HCT116 (cell line): ENCODE results near the gene STAT4. TPM values are rescaled to one million over a fixed set of nuclear protein-coding genes. Genes with fewer than 3 reads are reported as not detected.

ENCODE experiments used
- ATAC-seq: fragments of 200-7000 bp; cut with Tn5 transposase; 2 replicates; pipeline ENCODE4 v1.9.1; 2020; ENCODE audit warnings: mild to moderate bottlenecking, moderate library complexity
- BruUV-seq: library from RNA; stranded (reverse); fragments of 400-500 nt; replicated peaks from 2 replicates; lab custom pipeline; 2021; lab: Mats Ljungman, UMichigan
- CTCF ChIA-PET: fragments of 300-600 bp; sonication (Branson Sonifier 250); formaldehyde crosslinking; loops from one replicate; lab custom pipeline; 2021; ENCODE audit warnings: antibody characterized with exemption; lab: Charles Lee
- POLR2A ChIA-PET: fragments of 300-600, 350-600 bp; sonication (Branson Sonifier 250); formaldehyde crosslinking; loops from one replicate; lab custom pipeline; 2021; ENCODE audit warnings: antibody characterized with exemption; lab: Charles Lee
- RAD21 ChIA-PET, 2 experiments: fragments of 300-600 bp; sonication (Branson Sonifier 250); formaldehyde crosslinking; loops; one replicate each; lab custom pipeline; 2023; ENCODE audit warnings: low total read pairs in 2 of 2; ENCODE audit not compliant: uncharacterized antibody in 2 of 2, unreplicated experiment in 2 of 2, low non-redundant PET in 1 of 2; lab: Charles Lee
- DNase-seq: peaks from one replicate; pipeline ENCODE4 v3.0.0-alpha.2; 2010; ENCODE audit warnings: low read depth, low spot score
- H2AFZ ChIP-seq: fragments of 200-600 bp; shearing (Covaris generic), sonication (generic); 2 replicates; pipeline ENCODE4 v1.6.1; 2017; ENCODE audit warnings: low read depth, mixed run types, mixed read lengths, antibody characterized with exemption, low read length; ENCODE audit not compliant: poor library complexity, severe bottlenecking
- H3K27ac ChIP-seq: 2 replicates; pipeline ENCODE4 v1.5.1; 2012; ENCODE audit warnings: low read depth, low read length
- H3K27me3 ChIP-seq: fragments of 200-600 bp; sonication (generic); 2 replicates; pipeline ENCODE4 v1.6.1; 2016; ENCODE audit warnings: mixed run types, low read length, mixed read lengths; ENCODE audit not compliant: insufficient read depth
- H3K36me3 ChIP-seq, 2 experiments: fragments of 200-500 bp in 1 of 2; fragments of 200-600 bp in 1 of 2; sonication (Bioruptor generic) in 1 of 2; sonication (generic) in 1 of 2; 2 replicates each; pipeline versions ENCODE4 v1.5.1 to v1.6.1; 2014 to 2016; ENCODE audit warnings: low read length in 2 of 2, inconsistent platforms in 1 of 2, mixed read lengths in 1 of 2, mixed run types in 1 of 2; ENCODE audit not compliant: insufficient read depth in 2 of 2, control insufficient read depth in 1 of 2
- H3K4me1 ChIP-seq, 2 experiments: fragments of 200-600 bp in 1 of 2; sonication (generic) in 1 of 2; 2 replicates each; pipeline versions ENCODE4 v1.5.1 to v1.6.1; 2012 to 2017; ENCODE audit warnings: low read length in 2 of 2, inconsistent platforms in 1 of 2, mild to moderate bottlenecking in 1 of 2, mixed read lengths in 1 of 2, mixed run types in 1 of 2, moderate library complexity in 1 of 2; ENCODE audit not compliant: insufficient read depth in 2 of 2, control insufficient read depth in 1 of 2
- H3K4me2 ChIP-seq: fragments of 200-600 bp; sonication (generic); 2 replicates; pipeline ENCODE4 v1.6.1; 2017; ENCODE audit warnings: mixed run types, low read length, mixed read lengths
- H3K4me3 ChIP-seq, 2 experiments: fragments of 200-600 bp in 1 of 2; sonication (generic) in 1 of 2; replicated peaks in 1 of 2; 2 replicates each; pipeline ENCODE4 v1.5.1; 2011 to 2016; ENCODE audit warnings: low read length in 2 of 2, control low read depth in 1 of 2, low read depth in 1 of 2, mild to moderate bottlenecking in 1 of 2, mixed read lengths in 1 of 2, mixed run types in 1 of 2
- H3K79me2 ChIP-seq: fragments of 200-600 bp; sonication (generic); 2 replicates; pipeline ENCODE4 v1.6.1; 2017; ENCODE audit warnings: mild to moderate bottlenecking, mixed run types, low read length, moderate library complexity, mixed read lengths; ENCODE audit not compliant: insufficient read depth
- H3K9ac ChIP-seq: fragments of 200-600 bp; sonication (generic); 2 replicates; pipeline ENCODE4 v1.6.1; 2016; ENCODE audit warnings: low read length, mixed read lengths
- H3K9me2 ChIP-seq: fragments of 200-600 bp; sonication (generic), shearing (Covaris generic); 2 replicates; pipeline ENCODE4 v1.6.1; 2017; ENCODE audit warnings: mixed run types, mild to moderate bottlenecking, moderate library complexity; ENCODE audit not compliant: insufficient read depth
- H3K9me3 ChIP-seq, 2 experiments: fragments of 200-500 bp in 1 of 2; fragments of 200-600 bp in 1 of 2; sonication (Bioruptor generic) in 1 of 2; sonication (generic) in 1 of 2; 2 replicates each; pipeline ENCODE4 v1.6.1; 2014 to 2017; ENCODE audit warnings: low read length in 2 of 2, mixed read lengths in 2 of 2, inconsistent platforms in 1 of 2, low read depth in 1 of 2, mild to moderate bottlenecking in 1 of 2, mixed run types in 1 of 2, moderate library complexity in 1 of 2; ENCODE audit not compliant: control insufficient read depth in 1 of 2, insufficient read depth in 1 of 2
- H4K20me1 ChIP-seq: fragments of 200-600 bp; sonication (generic), shearing (Covaris generic); 2 replicates; pipeline ENCODE4 v1.6.1; 2017; ENCODE audit warnings: mixed run types, mild to moderate bottlenecking, moderate library complexity; ENCODE audit not compliant: insufficient read depth
- CBX3 ChIP-seq: IDR thresholded peaks from 2 replicates; pipeline ENCODE4 v1.6.1; 2012; ENCODE audit warnings: low read depth
- EGR1 ChIP-seq: IDR thresholded peaks from 2 replicates; pipeline ENCODE4 v1.6.1; 2012; ENCODE audit warnings: low read depth
- JUND ChIP-seq: IDR thresholded peaks from 2 replicates; pipeline ENCODE4 v1.6.1; 2012
- POLR2A ChIP-seq: IDR thresholded peaks from 2 replicates; pipeline ENCODE4 v1.7.0; 2011; ENCODE audit warnings: borderline replicate concordance; ENCODE audit not compliant: insufficient read depth, insufficient read length; ENCODE audit errors: extremely low read depth
- SIN3A ChIP-seq: IDR thresholded peaks from 2 replicates; pipeline ENCODE4 v1.6.1; 2012; ENCODE audit warnings: low read depth
- SP1 ChIP-seq: IDR thresholded peaks from 2 replicates; pipeline ENCODE4 v1.6.1; 2012; ENCODE audit warnings: low read depth
- YY1 ChIP-seq: IDR thresholded peaks from 2 replicates; pipeline ENCODE4 v1.6.1; 2011; ENCODE audit warnings: low read length, low read depth, moderate library complexity, mild to moderate bottlenecking; ENCODE audit not compliant: insufficient replicate concordance; ENCODE audit errors: extremely low read depth
- intact Hi-C: fragments of 100-400 bp; cut with micrococcal nuclease; formaldehyde crosslinking; loops from 2 replicates; pipeline ENCODE4 v1.10.0; 2022
- total RNA-seq: library from RNA; stranded (reverse); gene quantifications from one replicate; pipeline ENCODE4 v1.2.1, GENCODE V29; 2021; ENCODE audit not compliant: unreplicated experiment
- TF ChIP-seq, protein P1 (sequence below): IDR thresholded peaks from 2 replicates; pipeline ENCODE4 v1.6.1; 2012; ENCODE audit warnings: low read depth
- TF ChIP-seq, protein P2 (sequence below): IDR thresholded peaks from 2 replicates; pipeline ENCODE4 v1.6.1; 2011; ENCODE audit warnings: mild to moderate bottlenecking, low read length, moderate library complexity; ENCODE audit not compliant: insufficient replicate concordance; ENCODE audit errors: extremely low read depth

The STAT4 gene
- total RNA-seq, 1 experiment from 2014 or later: 2.0 TPM

DNA sequence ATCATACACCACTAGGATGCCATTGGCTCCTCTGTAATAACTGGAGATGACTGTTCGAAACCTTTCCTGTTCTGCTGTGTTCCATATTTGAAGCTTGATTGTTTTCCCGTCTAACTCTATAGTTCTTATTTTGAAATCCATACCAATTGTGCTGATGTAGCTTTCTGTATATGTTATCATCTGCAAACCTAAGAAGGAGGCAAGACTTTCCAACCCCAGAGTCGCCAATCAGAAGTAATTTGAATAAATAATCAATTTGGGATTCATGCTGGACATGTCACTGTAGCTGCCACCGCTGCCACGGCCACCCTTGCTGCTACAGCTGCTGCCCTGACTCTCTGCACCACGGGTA lies 157.5 kb downstream of the STAT4 start:
- H3K27me3 ChIP-seq: no peaks in the 10 kb centered on the region
- ATAC-seq: no peak
- H3K9me3 ChIP-seq: no peaks in the 10 kb centered on the region
- TF ChIP-seq SP1 (no peak), YY1 (no peak), JUND (no peak), SIN3A (no peak), POLR2A (no peak), CBX3 (no peak), EGR1 (no peak)
- TF ChIP-seq, protein P1, sequence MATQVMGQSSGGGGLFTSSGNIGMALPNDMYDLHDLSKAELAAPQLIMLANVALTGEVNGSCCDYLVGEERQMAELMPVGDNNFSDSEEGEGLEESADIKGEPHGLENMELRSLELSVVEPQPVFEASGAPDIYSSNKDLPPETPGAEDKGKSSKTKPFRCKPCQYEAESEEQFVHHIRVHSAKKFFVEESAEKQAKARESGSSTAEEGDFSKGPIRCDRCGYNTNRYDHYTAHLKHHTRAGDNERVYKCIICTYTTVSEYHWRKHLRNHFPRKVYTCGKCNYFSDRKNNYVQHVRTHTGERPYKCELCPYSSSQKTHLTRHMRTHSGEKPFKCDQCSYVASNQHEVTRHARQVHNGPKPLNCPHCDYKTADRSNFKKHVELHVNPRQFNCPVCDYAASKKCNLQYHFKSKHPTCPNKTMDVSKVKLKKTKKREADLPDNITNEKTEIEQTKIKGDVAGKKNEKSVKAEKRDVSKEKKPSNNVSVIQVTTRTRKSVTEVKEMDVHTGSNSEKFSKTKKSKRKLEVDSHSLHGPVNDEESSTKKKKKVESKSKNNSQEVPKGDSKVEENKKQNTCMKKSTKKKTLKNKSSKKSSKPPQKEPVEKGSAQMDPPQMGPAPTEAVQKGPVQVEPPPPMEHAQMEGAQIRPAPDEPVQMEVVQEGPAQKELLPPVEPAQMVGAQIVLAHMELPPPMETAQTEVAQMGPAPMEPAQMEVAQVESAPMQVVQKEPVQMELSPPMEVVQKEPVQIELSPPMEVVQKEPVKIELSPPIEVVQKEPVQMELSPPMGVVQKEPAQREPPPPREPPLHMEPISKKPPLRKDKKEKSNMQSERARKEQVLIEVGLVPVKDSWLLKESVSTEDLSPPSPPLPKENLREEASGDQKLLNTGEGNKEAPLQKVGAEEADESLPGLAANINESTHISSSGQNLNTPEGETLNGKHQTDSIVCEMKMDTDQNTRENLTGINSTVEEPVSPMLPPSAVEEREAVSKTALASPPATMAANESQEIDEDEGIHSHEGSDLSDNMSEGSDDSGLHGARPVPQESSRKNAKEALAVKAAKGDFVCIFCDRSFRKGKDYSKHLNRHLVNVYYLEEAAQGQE: no peak
- TF ChIP-seq, protein P2, sequence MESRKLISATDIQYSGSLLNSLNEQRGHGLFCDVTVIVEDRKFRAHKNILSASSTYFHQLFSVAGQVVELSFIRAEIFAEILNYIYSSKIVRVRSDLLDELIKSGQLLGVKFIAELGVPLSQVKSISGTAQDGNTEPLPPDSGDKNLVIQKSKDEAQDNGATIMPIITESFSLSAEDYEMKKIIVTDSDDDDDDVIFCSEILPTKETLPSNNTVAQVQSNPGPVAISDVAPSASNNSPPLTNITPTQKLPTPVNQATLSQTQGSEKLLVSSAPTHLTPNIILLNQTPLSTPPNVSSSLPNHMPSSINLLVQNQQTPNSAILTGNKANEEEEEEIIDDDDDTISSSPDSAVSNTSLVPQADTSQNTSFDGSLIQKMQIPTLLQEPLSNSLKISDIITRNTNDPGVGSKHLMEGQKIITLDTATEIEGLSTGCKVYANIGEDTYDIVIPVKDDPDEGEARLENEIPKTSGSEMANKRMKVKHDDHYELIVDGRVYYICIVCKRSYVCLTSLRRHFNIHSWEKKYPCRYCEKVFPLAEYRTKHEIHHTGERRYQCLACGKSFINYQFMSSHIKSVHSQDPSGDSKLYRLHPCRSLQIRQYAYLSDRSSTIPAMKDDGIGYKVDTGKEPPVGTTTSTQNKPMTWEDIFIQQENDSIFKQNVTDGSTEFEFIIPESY: no peak
- H3K36me3 ChIP-seq: peaks cover 56 to 68% of the 10 kb centered on the region in 2 experiments
- H3K4me2 ChIP-seq: no peak overlapping the region
- no peak for DNase-seq
- no peaks in the 10 kb centered on the region for H4K20me1 ChIP-seq
- H3K27ac ChIP-seq: no peak overlapping the region
- RAD21 ChIA-PET: no interaction called here
- H3K79me2 ChIP-seq: no peaks in the 10 kb centered on the region
- no peaks in the 10 kb centered on the region for H3K4me1 ChIP-seq
- BruUV-seq: no TSS peak
- H3K9ac ChIP-seq: no peak overlapping the region
- CTCF ChIA-PET: no interaction called here
- intact Hi-C loops: no loop called here
- H3K9me2 ChIP-seq: no peaks in the 10 kb centered on the region
- H2AFZ ChIP-seq: no peak overlapping the region
- POLR2A ChIA-PET: no interaction called here
- H3K4me3 ChIP-seq: no peak overlapping the region
